Right lobe of liver (tissue), 6 donors: ENCODE data around the gene RPL37A. TPM values are rescaled to one million over a fixed set of nuclear protein-coding genes. Genes with fewer than 3 reads are reported as not detected.

Experiments used
- ATAC-seq, 4 donors: fragments of 200-7000 bp; cut with Tn5 transposase; one replicate each; pipeline ENCODE4 v1.9.1; 2020; ENCODE audit warnings: mild to moderate bottlenecking in 4 of 4, moderate library complexity in 4 of 4
- DNase-seq, 3 donors: peaks; one replicate each; pipeline ENCODE4 v3.0.0-alpha.2; 2020
- H3K27ac ChIP-seq, 3 donors: fragments of 200-600 bp; one replicate each; pipeline ENCODE4 v1.8.0; 2022
- H3K27me3 ChIP-seq, 2 donors: fragments of 200-600 bp; one replicate each; pipeline ENCODE4 v1.8.0; 2022
- H3K36me3 ChIP-seq, 4 donors: fragments of 200-600 bp; sonication (generic) in 1 of 4; one replicate each; pipeline versions ENCODE4 v1.5.1 to v1.8.0; 2017 to 2022; ENCODE audit warnings: control low read depth in 1 of 4
- H3K4me1 ChIP-seq, 4 donors: fragments of 200-600 bp; sonication (generic) in 1 of 4; one replicate each; pipeline versions ENCODE4 v1.5.1 to v1.8.0; 2017 to 2022; ENCODE audit warnings: control low read depth in 1 of 4
- H3K4me3 ChIP-seq, 3 donors: fragments of 200-600 bp; one replicate each; pipeline ENCODE4 v1.8.0; 2022
- H3K9me3 ChIP-seq, 4 donors: fragments of 200-600 bp; sonication (generic) in 1 of 4; one replicate each; pipeline versions ENCODE4 v1.5.1 to v1.8.0; 2017 to 2022; ENCODE audit warnings: control low read depth in 1 of 4
- CTCF ChIP-seq, 4 donors: fragments of 200-600 bp in 3 of 4; fragments of 450-650 bp in 1 of 4; IDR thresholded peaks; one replicate each; pipeline versions ENCODE4 v1.5.1 to v1.8.0; 2016 to 2022; ENCODE audit warnings: antibody characterized with exemption in 4 of 4, mild to moderate bottlenecking in 2 of 4
- POLR2A ChIP-seq: fragments of 450-650 bp; IDR thresholded peaks from one replicate; pipeline ENCODE4 v1.6.1; 2017; ENCODE audit warnings: antibody characterized with exemption, mild to moderate bottlenecking
- WGBS: methylation state at CpG from one replicate; pipeline ENCODE4 v1.1.6; 2018; ENCODE audit warnings: low coverage, low lambda C conversion rate; ENCODE audit not compliant: insufficient coverage; ENCODE audit errors: missing lambda C conversion rate; 5-methylcytosine and 5-hydroxymethylcytosine counted together
- intact Hi-C, 2 donors: fragments of 100-400 bp; cut with DNase I; formaldehyde crosslinking; loops; one replicate each; pipeline versions ENCODE4 v1.11.2 to v1.14.1; 2022
- total RNA-seq, 6 experiments: library from RNA; depleted of rRNA in 2 of 6; stranded (reverse); fragments of >200 nt in 2 of 6; fragmentation: NEBNext Ultra II Directional in 3 of 6; extraction: Animal tissue kit (Norgen Biotek cat#: 25700) in 3 of 6; gene quantifications; one replicate each; pipeline versions ENCODE4 v1.1.0 to v1.2.4, GENCODE V29; 2016 to 2023
- donor health status: DM: no; HTN: yes; CAD: no.
- donor health status: DM: no; HTN: no; CAD: no.
- donor health status: DM: no; HTN: no; CAD: no.
- donor health status: DM: no; HTN: yes; CAD: no.
- donor health status: DM: no; HTN: yes; CAD: no.

The RPL37A gene
- total RNA-seq, 6 experiments from 2014 or later, result 383 to 894 (median 710) TPM

GRCh38 chr2:216473187-216473586, 25.5 kb upstream of the RPL37A start:
- no peak for DNase-seq
- Histone ChIP-seq H3K36me3 (peaks cover 0 to 11% (median 0%) of the 10 kb centered on the region in 4 donors), H3K27ac (no peak overlapping the region), H3K4me3 (no peak overlapping the region), H3K4me1 (no peaks in the 10 kb centered on the region), H3K9me3 (no peaks in the 10 kb centered on the region), H3K27me3 (no peaks in the 10 kb centered on the region)
- WGBS, result 82% methylated on average over 3 of the region's 3 CpGs
- intact Hi-C loops, result no loop called here
- TF ChIP-seq POLR2A, result no peak
- TF ChIP-seq CTCF (IDR thresholded peaks at IDR 0.05), result no peak
- ATAC-seq, result no peak

- 63% methylated on average over 7 of the region's 12 CpGs for WGBS
- DNase-seq (no peak), ATAC-seq (peak in 3 of 4 donors; percentile 26 to 38 (median 26))
- Histone ChIP-seq H3K4me3 (no peak overlapping the region), H3K27me3 (no peaks in the 10 kb centered on the region), H3K36me3 (peaks cover 0 to 13% (median 0%) of the 10 kb centered on the region in 4 donors), H3K4me1 (no peaks in the 10 kb centered on the region), H3K27ac (no peak overlapping the region), H3K9me3 (no peaks in the 10 kb centered on the region)
- TF ChIP-seq POLR2A (no peak), CTCF (IDR thresholded peaks at IDR 0.05) (no peak)
- intact Hi-C loops, result no loop called here
Measured at GRCh38 chr2:216474925-216475670, 23.5 kb upstream of the RPL37A start.

- Histone ChIP-seq H3K4me1 (no peaks in the 10 kb centered on the region), H3K36me3 (peaks cover 0 to 11% (median 0%) of the 10 kb centered on the region in 4 donors), H3K4me3 (no peak overlapping the region), H3K27ac (no peak overlapping the region), H3K9me3 (no peaks in the 10 kb centered on the region), H3K27me3 (no peaks in the 10 kb centered on the region)
- WGBS, result 68% methylated on average over 5 of the region's 6 CpGs
- no peak for TF ChIP-seq CTCF (IDR thresholded peaks at IDR 0.05)
- TF ChIP-seq POLR2A, result no peak
- intact Hi-C loops, result no loop called here
- ATAC-seq (no peak), DNase-seq (no peak)
Measured at GRCh38 chr2:216475767-216476166, 22.9 kb upstream of the RPL37A start.

GRCh38 chr2:216477283-216478035, 21.2 kb upstream of the RPL37A start:
- no peak for DNase-seq
- Histone ChIP-seq H3K9me3 (no peaks in the 10 kb centered on the region), H3K4me3 (no peak overlapping the region), H3K27me3 (no peaks in the 10 kb centered on the region), H3K36me3 (peaks cover 0 to 5% (median 0%) of the 10 kb centered on the region in 4 donors), H3K27ac (no peak overlapping the region), H3K4me1 (no peaks in the 10 kb centered on the region)
- TF ChIP-seq POLR2A, result no peak
- no peak for ATAC-seq
- intact Hi-C loops, result no loop called here
- 100% methylated on average over 2 of the region's 2 CpGs for WGBS

GRCh38 chr2:216478151-216478550, 20.5 kb upstream of the RPL37A start:
- H3K9me3 ChIP-seq, result no peaks in the 10 kb centered on the region
- peaks cover 0 to 11% (median 0%) of the 10 kb centered on the region in 4 donors for H3K36me3 ChIP-seq
- TF ChIP-seq POLR2A, result no peak
- no peak for TF ChIP-seq CTCF (IDR thresholded peaks at IDR 0.05)
- 100% methylated on average over 2 of the region's 3 CpGs for WGBS
- no peak overlapping the region for H3K4me3 ChIP-seq
- H3K27ac ChIP-seq, result no peak overlapping the region
- H3K4me1 ChIP-seq, result no peaks in the 10 kb centered on the region
- H3K27me3 ChIP-seq, result no peaks in the 10 kb centered on the region
- ATAC-seq (peak in 1 of 4 donors; percentile 48), DNase-seq (no peak)
- intact Hi-C loops, result no loop called here
